ENCODE data around the gene SIRT3. TPM values are rescaled to one million over a fixed set of nuclear protein-coding genes. Genes with fewer than 3 reads are reported as not detected.

SIRT3 gene
- total RNA-seq, 1 donor from 2014 or later, result 6.0 TPM

GRCh38 chr11:270451-271318 lies 34.5 kb upstream of the SIRT3 start:
- no peak for DNase-seq (ENCODE audit: low read depth in 2 of 2)

GRCh38 chr11:269146-269890 lies 33.2 kb upstream of the SIRT3 start:
- DNase-seq (ENCODE audit: low read depth in 2 of 2), result no peak

- peak in 1 of 2 donors; percentile 32 for DNase-seq (ENCODE audit: low read depth in 2 of 2)
Measured at GRCh38 chr11:268716-269145, 32.6 kb upstream of the SIRT3 start.

DNA sequence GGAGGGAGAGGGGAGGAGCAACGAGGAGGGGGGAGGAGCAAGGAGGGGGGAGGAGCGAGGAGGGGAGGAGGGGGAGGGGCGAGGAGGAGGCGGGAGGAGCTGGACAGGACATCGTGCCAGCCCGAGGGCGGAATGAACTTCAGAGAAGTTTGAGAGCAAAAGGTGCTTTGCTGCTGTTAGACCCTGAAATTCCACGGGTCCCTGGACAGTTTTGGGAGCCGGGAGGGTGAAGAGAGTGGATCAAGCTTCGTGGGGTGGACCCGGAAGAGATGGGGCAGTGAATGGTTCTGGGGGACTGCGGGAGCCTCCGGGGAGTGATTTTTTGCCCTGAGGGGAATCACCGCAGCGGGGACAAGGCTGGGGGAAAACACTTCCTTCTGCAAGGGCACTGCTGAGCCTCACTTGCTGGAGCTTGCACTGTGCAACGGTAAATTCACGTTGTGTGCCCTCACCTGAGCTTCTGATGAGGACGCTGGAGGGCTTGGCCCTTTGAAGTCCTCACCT lies 31.4 kb upstream of the SIRT3 start:
- DNase-seq (ENCODE audit: low read depth in 2 of 2), result no peak

- no peak for DNase-seq (ENCODE audit: low read depth in 2 of 2)
Measured at GRCh38 chr11:266676-267439, 30.7 kb upstream of the SIRT3 start.

DNA sequence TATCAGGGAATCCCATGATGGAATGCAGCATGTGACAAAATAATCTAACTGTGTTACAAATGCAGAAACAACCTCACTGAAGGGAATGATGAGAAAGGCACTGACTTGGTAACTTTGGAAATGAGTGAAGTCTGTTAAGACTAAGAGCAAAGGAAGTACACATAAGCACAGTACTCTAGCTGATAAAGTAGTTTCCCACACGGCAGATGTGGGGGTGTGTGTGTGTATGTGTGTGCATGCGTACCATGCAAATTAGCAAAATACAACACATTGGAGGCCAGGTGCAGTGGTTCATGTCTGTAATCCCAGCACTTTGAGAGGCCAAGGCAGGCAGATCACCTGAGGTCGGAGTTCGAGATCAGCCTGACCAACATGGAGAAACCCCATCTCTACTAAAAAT lies 25.5 kb upstream of the SIRT3 start:
- DNase-seq (ENCODE audit: low read depth in 2 of 2), result no peak

GRCh38 chr11:259413-259812 lies 23.3 kb upstream of the SIRT3 start:
- DNase-seq (ENCODE audit: low read depth in 2 of 2), result no peak

DNA sequence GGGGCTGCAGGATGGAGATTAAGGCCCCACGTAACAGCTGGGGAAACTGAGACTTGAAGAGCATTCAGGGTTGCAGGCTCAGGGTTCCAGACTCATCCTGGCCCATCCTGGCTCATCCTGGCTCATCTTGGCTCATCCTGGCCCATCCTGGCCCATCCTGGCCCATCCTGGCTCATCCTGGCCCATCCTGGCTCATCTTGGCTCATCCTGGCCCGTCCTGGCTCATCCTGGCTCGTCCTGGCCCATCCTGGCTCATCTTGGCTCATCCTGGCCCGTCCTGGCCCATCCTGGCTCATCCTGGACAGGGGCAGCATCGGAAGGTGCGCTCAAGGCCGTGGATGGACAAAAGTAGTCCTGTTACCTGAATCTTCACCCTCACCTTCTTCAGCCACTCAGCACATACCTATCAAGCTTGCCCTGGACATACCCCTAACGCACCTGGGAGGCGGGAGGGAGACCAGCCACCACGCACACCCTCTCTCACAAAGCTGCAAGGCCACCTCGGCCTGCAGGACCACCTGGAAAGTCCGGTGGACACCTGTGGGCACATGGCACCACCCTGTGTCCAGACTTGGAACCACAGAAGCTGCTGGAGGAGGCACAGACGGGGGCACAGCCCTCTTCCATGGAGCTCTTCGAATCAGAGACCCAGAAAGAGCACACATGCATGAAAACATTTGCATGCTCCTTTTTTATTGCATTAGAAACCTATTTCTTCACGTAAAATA lies 21.8 kb upstream of the SIRT3 start:
- no peak for DNase-seq (ENCODE audit: low read depth in 2 of 2)

DNA sequence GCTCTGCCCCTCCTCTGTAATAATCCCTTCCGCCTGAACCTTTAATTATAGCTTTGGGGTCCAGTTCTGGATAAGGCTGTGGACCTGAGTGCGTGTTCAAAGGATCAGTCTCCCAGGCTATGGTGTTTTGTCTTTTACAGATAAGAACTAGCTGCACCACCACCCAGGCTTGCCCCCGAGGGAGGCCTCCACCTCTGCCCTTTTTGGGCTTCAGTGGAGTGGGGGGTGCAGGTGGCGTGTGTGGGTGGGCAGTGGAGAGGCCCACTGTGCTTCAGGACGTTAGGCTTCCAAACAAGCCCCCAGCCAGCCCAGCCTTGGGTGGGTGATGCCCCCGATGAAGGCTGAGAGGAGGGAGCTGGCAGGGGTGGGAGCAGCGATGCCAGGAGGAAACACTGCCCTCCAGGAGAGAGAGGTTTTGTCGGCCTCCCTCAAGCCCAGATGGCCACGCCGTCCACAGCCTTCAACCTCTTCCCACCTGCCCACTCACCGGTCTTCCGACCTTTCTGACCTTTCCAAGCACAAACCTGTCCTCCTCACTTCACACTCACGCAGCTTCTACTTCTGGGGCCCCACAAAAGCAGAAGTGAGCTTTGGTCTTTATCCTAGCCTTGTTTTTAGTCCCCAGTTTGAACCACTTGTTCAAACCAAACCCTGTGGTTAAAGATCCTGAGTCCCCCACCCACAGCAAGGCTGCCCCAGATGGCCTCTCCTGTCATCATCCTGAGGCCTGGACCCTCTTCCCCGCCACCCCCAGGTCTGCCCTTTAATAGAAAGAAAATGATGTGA lies 21.0 kb upstream of the SIRT3 start:
- no peak for DNase-seq (ENCODE audit: low read depth in 2 of 2)

DNA sequence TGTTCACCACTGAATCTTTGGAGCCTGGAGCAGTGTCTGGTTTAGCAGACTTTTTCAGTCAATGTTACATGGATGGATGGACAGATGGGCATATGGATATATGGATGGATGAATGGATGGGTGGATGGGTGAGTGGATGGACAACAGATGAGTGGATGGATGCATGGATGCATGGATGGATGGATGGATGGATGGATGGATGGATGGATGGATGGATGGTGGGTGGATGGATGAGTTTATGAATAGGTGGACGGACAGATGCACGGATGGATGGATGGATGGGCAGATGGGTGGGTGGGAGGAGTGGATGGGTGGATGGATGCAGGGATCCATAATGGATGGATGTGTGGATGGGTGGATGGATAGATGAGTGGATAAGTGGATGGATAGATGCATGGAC lies 19.7 kb upstream of the SIRT3 start:
- DNase-seq (ENCODE audit: low read depth in 2 of 2), result no peak

DNA sequence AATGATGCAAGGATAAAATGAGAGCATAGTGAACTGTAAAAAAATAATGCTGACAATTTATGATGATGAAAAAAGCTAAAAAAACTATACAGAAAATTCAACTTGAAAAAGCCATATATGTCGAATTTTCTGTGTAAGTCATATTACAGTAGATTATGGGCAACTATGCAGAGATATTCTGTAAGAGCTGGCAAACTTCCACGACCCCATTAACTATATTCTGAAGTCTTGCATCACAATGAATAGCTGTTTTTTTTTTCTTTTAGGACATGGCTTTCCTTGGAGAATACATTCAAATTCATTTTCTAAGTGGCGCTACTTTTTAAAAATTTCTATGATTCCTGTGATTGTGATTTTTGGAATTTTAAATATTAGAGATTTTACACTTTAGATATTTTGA lies 19.0 kb upstream of the SIRT3 start:
- DNase-seq (ENCODE audit: low read depth in 2 of 2), result no peak

DNA sequence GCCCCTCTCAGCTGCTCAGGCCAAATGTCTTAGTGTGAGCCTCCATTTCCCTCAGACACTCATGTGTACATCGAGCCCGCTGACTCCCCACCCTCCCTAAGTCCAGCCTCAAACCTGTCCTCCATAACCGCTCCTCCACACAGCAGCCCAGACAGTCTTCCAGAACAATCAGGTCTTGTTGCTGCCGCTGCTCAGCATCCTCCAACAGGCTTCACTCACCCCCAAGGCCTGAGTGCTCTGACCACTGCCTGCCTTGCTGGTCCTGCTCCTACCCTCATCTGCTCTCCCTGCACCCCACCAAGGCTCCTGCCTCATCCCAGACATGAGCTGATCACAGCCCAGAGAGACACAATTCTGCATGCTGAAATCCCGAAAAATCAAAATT lies 17.7 kb upstream of the SIRT3 start:
- DNase-seq (ENCODE audit: low read depth in 2 of 2), result no peak

DNA sequence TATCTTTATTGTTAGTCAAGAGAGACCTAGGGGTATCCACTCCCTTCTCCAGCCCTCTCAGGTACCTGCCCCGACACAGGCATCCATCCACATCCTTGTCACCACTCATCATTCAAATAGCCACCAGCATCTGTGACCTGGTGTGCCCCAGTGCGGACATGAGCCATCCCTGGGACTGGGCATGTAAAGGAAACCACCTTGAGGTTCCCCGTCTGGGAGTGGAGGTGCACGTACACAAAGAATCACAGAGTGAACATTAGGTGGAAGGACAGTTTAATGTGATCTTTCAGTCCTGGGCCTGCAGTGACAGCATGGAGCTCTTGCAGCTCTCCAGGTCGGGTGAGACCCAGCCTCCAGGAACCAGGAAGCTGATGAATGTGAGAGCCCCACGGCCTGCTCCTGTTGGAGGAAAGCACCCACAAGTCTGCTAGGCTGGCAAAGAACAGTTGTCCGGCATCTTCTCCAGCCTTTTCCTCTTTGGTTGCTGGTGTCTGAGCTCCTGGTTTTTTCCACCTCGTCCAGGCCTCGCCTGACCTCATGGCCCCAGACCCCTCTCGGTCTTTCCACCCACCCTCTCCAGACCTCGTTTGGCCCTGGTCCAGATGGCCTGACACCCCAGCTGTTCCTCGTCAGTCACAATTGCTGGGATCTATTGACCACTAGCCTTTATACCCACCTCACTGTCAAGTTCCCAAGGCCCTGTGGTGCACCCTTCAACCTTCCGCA lies 17.2 kb upstream of the SIRT3 start:
- no peak for DNase-seq (ENCODE audit: low read depth in 2 of 2)

DNA sequence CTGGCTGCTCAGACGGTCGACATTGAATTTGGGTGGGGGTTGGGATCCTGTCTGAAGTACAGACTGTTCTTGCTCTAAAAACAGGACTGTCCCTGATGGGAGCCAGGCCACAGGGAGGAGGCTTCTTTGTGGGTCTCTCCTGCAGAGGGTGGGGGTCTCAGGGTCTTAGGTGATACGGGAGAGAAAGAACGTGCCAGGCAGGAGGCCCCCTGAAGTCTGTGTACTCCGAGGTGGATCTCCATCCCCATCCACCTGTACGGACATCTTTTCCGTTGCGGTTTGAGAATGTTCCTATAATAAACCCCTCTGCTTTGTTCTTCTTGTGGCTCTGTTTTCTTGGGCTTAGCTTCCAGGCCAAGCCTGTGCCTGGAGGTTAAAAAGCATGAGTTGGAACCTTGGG lies 16.5 kb upstream of the SIRT3 start:
- no peak for DNase-seq (ENCODE audit: low read depth in 2 of 2)

GRCh38 chr11:251550-251949 lies 15.4 kb upstream of the SIRT3 start:
- no peak for DNase-seq (ENCODE audit: low read depth in 2 of 2)

- peak; percentile 68 to 76 for DNase-seq (ENCODE audit: low read depth in 2 of 2)
Measured at GRCh38 chr11:250740-251299, 14.7 kb upstream of the SIRT3 start.

DNA sequence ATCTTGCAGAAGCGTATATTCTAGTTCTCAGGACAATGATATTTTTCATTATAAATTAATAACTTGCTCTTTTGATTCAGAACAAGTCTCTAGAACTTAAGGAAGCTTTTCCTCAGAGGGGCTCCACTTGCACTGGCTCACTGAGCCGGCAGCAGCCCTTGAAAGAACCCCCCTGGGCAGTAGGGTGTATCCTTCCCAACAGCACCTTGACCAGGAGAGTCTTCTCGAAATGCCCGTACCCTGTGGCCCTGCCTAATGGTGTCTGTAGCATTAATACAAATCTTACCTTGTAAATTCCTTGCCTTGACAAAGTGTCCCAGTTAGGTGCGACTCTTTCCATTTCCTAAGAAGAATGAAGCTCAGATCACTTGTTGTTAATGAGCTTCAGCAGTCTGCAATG lies 14.1 kb upstream of the SIRT3 start:
- no peak for DNase-seq (ENCODE audit: low read depth in 2 of 2)

DNA sequence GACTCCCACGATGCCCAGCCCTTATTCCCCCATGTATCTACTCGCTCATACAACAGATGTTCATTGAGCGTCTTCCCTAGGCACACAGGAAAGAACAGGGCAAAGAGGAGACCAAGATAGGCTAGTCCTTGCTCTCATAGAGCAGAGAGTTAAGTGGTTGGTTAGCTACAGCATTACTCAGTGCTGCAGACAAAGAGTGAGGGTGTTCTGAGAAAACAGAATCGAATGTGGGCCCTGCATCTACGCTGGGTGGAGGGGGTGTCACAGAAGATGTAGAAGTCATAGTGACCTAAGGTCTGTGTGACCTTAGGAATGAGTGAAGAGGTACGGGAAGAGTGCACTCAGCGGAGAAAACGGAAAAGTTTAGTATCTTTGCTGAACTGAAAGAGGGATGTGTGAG lies 12.9 kb upstream of the SIRT3 start:
- DNase-seq (ENCODE audit: low read depth in 2 of 2), result no peak

DNA sequence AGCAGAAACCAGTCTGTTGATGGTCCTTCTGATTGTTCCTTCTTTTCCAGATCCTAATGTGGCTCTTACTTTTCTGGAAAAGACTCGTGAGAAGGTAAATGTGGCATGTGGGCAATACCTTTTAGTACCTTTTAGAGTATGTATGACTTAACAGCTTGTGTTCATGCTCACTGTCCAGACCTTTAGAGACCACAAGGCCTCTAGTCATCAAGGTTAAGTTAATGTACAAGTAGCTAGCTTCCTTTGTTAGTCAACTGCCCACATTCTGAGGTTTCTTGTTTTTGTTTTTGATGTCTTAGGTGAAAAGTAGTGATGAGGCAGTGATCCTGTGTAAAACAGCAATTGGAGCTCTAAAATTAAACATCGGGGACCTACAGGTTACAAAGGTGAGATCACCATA lies 8.2 kb upstream of the SIRT3 start:
- DNase-seq (ENCODE audit: low read depth in 2 of 2), result no peak
